HL-60 (cell line): Measurements from ENCODE around the gene PSMB11.

ENCODE experiments used
- GABPA ChIP-seq: IDR thresholded peaks from 2 replicates; pipeline ENCODE4 v1.6.1; 2012; ENCODE audit warnings: low read depth
- POLR2AphosphoS5 ChIP-seq: IDR thresholded peaks from 2 replicates; pipeline ENCODE4 v1.6.1; 2012; ENCODE audit warnings: low read depth
- TF ChIP-seq, protein P1 (sequence below): IDR thresholded peaks from one replicate; pipeline ENCODE4 v1.5.1; 2011; ENCODE audit warnings: low read length, control low read depth, inconsistent platforms; ENCODE audit not compliant: insufficient read depth

DNA sequence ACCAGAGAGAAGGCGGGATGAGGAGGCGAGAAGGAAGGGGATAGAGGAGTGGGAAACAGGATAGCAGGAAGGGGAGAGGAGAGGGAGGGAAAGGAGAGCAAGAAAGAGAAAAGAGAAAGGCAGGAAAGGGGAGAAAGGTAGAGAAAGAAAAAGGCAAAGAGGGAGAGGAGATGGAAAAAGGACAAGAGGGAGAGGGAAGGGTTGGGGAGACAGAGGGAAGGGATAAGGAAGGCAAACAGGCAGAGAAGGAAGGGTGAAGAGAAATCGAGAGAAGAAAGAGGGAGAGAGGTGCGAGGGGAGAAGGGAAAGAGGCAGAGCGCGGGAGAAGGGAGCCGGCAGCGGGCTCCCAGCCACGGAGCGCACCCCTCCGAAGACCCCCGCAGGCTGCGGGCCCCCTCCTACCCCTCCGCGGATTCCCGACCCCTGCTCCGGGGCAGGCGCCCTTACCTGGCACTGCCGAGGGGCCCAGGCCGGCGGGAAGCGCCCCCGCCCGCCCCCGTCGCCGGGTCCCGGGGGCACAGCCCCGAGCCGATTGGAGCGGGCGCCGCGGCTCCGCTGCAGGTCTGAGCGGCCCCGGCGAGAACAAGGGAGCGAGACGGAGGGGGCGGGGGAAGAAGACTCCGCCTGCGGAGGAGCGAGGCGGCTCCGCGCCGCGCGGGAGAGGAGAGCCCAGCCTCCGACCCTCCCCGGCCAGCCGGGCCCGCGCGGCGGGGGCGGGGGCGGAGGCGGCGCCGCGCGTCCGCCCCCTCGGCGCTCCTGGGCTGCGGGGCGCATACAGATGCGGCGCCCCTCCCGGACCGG, 15.1 kb downstream of the PSMB11 start, which contains the start of gene CDH24:
- TF ChIP-seq, protein P1, sequence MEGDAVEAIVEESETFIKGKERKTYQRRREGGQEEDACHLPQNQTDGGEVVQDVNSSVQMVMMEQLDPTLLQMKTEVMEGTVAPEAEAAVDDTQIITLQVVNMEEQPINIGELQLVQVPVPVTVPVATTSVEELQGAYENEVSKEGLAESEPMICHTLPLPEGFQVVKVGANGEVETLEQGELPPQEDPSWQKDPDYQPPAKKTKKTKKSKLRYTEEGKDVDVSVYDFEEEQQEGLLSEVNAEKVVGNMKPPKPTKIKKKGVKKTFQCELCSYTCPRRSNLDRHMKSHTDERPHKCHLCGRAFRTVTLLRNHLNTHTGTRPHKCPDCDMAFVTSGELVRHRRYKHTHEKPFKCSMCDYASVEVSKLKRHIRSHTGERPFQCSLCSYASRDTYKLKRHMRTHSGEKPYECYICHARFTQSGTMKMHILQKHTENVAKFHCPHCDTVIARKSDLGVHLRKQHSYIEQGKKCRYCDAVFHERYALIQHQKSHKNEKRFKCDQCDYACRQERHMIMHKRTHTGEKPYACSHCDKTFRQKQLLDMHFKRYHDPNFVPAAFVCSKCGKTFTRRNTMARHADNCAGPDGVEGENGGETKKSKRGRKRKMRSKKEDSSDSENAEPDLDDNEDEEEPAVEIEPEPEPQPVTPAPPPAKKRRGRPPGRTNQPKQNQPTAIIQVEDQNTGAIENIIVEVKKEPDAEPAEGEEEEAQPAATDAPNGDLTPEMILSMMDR, result no peak
- no peak for TF ChIP-seq POLR2AphosphoS5
- TF ChIP-seq GABPA, result no peak
